Stimulated activated CD4-positive, alpha-beta T cell treated with anti-CD3 and anti-CD28 coated beads, Interleukin-15, amount 100 ng/mL, for 48 hours (primary cell): ENCODE measurements around the gene CIAO2B.
"Not testable (repeated sequence)": the region's sequence is repeated elsewhere in the genome, so short reads cannot be mapped to it uniquely, and the experiment has no call there.

ENCODE experiments used
- DNase-seq, 2 donors: peaks; one replicate each; pipeline ENCODE4 v3.0.0-alpha.2; 2020; ENCODE audit warnings: low read depth in 2 of 2

Gene CIAO2B

DNA sequence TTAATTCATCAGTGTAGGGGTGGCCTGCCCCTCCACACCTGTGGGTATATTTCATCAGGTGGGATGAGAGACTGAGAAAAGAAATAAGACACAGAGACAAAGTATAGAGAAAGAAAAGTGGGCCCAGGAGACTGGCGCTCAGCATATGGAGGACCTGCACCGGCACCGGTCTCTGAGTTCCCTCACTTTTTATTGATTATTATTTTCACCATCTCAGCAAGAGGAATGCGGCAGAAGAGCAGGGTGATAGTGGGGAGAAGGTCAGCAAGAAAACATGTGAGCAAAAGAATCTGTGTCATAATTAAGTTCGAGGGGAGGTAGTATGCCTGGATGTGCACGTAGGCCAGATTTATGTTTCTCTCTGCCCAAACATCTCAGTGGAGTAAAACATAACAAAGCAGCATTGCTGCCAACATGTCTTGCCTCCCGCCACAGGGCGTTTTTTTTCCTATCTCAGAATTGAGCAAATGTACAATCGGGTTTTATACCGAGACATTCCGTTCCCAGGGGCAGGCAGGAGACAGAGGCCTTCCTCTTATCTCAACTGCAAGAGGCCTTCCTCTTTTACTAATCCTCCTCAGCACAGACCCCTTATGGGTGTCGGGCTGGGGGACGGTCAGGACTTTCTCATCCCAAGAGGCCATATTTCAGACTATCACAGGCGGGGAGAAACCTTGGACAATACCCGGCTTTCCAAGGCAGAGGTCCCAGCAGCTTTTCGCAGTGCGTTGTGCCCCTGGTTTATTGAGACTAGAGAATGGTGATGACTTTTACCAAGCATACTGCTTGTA, 21.4 kb upstream of the CIAO2B start:
- DNase-seq: not testable (repeated sequence)

DNA sequence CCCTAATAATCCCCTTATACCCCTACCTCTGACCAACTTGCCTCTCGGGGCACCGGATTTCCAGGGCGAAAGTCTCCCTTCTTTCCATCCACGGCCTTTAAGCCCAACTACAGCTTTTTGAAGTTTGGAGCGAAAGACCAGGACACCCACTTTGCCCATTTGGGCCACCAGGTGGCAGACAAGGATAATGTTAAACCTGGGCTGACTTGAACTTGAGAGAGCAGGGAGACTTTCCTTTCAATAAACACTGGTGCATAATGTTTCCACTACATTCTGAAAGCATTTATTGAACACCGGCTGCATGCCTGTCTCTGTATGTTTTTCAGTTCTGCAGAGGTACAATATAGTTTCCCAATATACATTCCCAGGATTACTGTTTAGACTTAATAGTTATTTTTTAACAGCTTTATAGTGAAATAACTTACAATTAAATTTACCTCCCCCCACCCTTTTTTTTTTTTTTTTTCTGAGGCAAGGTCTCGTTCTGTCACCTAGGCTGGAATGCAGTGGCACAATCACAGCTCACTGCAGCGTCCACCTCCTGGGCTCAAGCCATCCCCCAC, 20.0 kb upstream of the CIAO2B start:
- DNase-seq: peak; percentile 63 to 71

DNA sequence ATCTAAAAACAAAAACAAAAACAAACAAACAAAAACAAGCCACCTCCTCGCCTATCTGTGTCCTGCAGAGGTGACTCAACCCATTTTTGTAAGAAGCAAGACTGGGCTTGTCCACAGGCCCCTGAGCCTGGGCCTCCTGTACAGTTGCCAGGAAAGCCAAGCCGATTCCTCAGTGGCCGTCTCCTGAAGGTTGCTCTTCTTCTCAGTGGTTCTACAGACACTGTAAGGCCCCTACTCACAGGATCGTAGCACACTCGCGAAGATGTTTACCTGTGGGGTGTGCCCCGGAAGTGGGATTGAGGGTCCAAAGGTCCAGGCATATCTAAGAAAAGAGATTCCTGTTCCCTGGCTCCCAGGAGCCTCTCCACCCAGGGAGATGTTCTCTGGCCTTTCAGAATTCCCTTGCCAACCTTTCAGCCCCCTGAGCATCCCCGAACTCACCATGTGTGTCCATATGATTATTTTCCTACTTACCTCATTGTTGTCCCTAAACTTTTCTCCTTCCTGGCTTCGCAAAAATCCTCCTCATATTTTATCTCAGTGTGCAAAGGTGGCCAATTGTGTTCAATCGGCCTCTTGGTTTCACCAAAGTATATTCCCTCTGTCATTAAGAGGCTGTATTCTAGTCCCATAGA, 19.4 kb upstream of the CIAO2B start:
- no peak for DNase-seq

DNA sequence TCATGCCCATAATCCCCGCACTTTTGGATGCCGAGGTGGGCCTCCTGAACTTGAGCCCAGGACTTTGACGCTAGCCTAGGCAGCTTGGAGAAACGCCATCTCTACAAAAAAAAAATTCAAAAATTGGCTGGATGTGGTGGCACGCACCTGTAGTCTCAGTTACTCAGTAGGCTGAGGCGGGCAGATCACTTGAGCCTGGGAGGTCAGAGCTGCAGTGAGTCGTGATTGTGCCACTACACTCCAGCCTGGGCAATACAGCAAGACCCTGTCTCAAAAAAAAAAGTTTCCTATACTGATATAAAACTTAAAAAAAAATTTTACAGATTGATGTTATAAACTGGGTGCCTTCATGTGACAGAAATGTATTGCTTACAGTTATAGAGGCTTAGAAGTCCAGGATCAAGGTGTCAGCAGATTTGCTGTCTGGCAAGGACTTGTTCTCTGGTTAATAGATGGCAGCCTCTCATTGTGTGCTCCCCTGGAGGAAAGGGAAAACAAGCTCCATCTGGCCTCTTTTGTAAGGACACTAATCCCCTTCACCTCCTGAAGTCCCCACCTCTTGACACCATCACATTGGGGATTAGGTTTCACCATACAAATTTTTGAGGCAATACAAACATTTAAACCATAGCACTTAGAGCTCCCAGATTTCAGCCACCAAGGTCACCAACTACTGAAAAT, 18.4 kb upstream of the CIAO2B start:
- DNase-seq: no peak

DNA sequence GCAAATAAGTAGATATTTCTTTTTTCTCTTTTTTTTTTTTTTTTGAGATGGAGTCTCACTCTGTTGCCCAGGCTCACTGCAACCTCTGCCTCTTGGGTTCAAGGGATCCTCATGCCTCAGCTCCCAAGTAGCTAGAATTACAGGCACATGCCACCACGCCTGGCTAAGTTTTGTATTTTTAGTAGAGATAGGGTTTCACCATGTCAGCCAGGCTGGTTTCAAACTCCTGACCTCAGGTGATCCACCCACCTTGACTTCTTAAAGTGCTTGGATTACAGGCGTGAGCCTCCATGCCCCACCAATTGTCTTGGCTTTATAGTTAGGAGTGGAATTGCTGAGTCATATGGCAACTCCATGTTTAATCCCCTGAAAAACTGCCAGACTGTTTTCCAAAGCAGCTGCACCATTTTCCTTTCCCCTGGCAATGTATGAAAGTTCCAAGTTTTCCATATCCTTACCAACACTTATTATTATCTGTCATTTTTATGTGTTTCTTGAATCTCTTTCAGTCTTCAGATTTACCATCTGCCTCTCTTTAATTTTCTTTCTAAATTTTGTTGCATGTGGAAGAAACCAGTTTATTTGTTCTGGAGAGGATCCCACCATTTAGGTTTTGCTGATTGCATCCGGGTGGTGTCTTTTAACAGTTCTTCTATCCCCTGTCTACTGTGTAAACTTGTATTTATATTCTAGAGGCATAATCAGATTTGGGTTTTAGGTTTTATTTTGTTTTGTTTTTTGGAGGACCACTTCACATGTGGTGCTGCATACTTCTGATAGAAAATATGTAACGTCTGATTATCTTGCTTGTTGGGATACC, 17.0 kb upstream of the CIAO2B start:
- no peak for DNase-seq

DNA sequence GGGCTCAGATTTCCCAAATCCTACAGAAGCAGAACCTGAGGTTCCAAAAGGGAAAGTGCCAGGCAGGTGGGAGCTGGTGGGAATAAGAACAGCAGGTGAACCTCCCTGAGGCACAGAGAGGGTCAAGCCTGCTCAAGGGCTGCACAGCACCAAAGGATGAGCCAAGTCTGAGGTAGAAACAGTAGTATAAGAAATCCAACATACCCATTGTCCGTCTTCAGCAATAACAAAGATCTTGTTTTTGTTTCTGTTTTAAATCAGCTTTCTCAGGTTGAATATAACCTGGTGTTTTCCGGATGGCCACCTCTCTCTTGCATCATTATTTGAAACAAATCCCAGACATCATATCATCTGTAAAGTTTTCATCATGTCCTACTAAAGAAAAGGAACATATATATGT, 16.2 kb upstream of the CIAO2B start:
- DNase-seq: no peak

DNA sequence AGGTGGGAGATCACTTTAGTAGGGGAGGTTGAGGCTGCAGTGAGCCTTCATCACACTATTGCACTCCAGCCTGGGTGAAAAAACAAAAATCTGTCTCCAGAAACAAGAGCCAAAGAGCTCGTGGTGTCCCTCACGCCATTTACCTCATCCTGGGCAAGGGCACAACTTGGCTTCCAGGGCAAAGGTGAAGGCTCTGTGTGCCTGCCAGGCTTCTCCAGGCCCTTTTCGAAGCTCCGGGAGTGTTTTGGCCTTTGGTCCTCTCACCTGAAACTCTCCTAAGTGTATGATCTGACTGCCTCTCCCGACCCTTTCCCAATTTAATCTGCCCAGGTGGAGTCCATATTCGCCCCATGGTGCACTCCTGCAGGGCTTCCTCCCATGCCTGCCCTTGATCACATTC, 15.3 kb upstream of the CIAO2B start:
- no peak for DNase-seq

DNA sequence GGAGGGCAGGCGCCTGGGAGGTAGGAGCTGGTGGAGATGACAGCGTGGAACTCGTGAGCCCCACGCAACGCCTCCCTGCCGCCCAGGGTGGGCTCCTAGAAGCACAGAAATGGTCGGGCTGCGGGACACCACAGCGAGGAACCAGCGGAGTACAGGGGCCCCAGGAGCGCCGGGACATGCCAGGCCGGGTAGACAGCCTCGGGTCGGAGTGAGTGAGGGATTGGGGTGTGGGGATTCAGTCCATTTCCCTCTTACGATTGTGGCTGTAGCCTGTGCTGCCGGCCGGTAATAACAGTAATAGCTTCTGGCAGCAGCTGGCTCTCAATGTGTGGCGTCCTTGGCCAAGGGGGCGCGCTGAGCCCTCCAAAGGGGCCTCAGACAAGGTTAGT, 14.6 kb upstream of the CIAO2B start:
- DNase-seq: no peak

DNA sequence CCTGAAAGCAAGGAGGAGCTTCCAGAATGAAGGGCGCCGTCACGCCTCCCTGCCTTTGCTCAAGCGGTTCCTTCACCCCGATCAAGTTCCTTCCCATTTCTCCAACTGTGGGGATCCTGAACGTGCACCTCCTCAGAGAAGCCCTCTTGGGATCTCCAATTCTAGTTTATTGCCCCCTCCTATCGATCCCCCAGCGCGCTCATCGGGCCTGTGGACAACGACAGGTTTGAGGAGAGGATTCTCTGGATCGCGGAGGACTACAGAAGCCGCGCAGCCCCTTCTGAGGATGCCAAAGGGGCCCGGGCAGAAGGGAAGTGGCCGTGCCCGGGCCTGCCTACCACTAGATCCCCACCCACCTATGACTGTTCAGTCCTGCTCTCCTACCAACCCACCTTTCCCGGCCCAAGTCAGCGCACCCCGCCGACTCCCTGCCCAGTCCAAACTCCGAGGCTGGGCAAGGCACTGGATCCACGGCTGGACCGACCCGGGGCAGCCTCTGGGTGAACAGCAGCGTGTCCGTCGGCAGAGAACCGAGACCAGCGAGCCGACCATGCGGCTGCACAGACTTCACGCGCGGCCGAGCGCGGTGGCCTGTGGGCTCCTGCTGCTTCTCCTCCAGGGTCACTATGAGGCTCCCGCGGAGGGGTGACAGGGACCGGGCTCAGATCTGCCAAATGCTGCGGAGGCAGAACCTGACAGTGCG, 14.1 kb upstream of the CIAO2B start:
- DNase-seq: no peak

DNA sequence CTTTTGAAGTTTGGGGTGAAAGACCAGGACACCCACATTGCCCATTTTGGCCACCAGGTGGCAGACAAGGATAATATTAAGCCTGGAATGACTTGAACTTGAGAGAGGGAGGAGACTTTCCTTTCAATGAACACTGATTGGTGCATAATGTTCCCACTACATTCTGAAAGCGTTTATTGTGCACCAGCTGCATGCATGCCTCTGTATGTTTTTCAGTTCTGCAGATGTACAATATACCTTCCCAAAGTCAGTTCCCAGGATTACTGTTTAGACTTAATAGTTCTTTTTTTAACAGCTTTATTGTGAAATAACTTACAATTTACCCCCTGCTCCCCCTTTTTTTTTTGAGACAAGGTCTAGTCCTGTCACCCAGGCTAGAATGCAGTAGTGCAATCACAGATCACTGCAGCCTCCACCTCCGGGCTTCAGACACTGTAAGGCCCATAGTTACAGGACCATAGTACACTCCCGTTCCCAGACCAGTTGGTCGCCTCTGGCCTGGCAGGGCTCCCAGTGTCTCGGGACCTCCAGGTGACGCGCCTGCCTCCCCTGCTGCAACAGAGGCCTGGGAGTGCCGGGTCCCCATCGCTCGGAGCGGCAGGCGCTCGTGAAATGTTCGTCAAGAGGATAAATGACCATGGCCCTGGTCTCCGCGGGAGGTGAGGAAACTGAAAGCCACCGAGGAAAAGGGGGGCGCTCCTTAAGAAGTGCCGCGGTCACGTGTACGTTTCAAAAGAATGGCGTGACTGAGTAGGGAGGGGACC, 13.3 kb upstream of the CIAO2B start:
- DNase-seq: peak; percentile 61 to 82

DNA sequence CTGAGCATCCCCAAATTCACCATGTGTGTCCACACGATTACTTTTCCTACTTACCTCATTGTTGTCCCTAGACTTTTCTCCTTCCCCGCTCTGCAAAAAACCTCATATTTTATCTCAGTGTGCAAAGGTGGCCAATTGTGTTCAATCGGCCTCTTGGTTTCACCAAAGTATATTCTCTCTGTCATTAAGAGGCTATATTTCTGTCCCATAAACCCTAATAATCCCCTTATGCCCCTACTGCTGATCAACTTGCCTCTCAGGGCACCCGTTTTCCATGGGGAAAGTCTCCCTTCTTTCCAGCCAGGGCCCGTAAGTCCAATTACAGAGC, 12.7 kb upstream of the CIAO2B start:
- DNase-seq: no peak

DNA sequence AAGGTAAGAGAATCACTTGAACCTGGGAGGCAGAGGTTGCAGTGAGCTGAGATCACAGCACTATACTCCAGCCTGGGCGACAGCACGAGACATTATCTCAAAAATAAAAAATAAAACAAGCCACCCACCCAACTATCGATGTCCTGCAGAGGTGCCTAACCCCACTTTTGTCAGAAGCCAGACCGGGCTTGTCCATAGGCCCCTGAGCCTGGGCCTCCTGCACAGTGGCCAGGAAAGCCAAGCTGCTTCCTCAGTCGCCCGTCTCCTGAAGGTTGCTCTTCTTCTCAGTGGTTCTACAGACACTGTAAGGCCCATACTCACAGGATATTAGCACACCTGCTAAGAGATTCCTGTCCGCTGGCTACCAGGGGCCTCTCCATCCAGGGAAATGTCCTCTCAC, 12.3 kb upstream of the CIAO2B start:
- no peak for DNase-seq

DNA sequence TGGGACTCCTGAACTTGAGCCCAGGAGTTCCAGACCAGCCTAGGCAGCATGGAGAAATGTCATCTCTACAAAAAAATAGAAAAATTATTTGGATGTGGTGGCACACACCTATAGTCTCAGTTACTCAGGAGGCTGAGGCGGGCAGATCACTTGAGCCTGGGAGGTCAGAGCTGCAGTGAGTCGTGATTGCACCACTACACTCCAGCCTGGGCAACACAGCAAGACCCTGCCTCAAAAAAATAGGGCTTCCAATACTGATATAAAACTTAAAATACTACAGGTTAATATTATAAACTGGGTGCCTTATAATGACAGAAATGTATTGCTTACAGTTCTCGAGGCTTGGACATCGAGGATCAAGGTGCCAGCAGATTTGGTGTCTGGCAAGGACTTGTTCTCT, 11.7 kb upstream of the CIAO2B start:
- no peak for DNase-seq

DNA sequence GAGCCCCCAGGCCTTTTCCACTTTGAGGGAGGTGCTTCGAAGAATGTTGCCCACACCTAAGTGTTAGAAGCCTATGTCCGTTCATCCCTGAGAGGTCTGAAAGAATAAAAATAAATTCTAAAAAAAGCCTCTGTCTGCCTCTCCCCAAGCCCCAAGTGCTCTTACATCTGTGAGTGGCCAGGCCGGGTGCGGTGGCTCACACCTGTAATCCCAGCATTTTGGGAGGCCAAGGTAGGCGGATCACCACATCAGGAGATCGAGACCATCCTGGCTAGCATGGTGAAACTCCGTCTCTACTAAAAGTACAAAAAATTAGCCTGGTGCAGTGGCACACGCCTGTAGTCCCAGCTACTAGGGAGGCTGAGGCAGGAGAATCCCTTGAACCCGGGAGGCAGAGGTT, 10.8 kb upstream of the CIAO2B start:
- DNase-seq: not testable (repeated sequence)

DNA sequence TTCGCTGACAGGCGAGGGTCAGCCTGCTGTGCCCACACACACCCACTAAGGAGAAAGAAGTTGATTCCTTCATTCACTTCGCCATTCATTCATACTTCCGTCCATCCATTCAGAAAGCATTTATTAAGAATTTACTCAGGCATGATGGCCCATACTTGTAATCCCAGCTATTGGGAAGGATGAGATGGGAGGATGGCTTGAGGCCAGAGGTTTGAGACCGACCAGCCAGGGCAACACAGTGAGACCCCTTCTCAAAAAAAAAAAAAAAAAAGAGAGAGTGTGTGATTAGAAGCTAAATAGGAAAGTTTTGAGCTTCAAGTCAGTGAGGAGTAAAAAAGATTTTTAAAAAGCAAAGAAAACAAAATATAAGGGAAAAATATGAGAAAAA, 9.8 kb upstream of the CIAO2B start:
- no peak for DNase-seq

DNA sequence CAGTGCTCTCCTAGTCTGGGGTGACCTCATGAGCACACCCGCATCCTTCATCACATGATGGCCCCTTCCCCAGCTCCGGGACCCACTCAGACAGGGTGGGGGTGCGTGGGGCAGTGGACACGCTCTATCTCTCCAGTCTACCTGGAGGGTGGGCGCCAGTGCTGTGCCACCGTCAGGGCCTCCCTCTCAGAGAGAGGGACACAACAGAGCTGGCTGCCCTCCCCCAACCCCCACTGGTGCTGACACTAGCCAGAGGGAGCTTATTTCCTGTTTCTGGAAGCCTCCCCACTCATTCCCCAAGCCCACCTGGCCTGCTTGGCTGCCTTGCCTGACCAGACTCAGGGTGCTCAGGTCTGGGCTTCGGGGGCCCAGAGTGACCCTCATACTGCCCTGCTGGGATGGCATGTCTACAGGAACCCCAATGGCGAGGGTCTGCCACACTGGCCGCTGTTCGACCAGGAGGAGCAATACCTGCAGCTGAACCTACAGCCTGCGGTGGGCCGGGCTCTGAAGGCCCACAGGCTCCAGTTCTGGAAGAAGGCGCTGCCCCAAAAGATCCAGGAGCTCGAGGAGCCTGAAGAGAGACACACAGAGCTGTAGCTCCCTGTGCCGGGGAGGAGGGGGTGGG, 9.3 kb upstream of the CIAO2B start:
- no peak for DNase-seq

DNA sequence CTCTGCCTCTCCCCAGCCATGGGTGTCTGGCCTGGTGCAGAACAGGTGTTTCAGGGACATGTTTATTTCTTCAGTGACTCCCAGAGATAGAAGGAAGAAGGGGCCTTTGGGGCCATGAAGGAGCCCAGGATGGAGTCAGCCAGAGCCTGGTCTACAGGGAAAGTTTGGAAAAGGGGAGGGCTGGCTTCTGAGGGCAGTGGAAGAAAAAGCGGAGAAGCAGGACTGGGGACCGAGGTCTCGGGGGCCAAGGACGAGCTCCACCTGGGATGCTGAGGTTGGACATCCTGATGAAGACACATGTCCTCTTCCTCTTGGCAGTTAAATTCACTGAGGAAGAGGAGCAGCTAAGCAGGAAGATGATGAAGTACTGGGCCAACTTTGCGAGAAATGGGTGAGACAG, 8.8 kb upstream of the CIAO2B start:
- no peak for DNase-seq

DNA sequence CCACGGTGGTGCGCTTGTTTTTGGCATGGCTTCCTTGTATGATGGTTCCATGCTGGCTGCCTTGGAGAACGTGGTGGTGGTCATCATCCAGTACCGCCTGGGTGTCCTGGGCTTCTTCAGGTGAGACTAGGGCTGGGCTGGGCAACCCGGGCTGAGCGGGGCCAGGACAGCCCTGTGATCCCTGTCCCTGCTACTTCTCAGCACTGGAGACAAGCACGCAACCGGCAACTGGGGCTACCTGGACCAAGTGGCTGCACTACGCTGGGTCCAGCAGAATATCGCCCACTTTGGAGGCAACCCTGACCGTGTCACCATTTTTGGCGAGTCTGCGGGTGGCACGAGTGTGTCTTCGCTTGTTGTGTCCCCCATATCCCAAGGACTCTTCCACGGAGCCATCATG, 6.0 kb upstream of the CIAO2B start:
- no peak for DNase-seq

DNA sequence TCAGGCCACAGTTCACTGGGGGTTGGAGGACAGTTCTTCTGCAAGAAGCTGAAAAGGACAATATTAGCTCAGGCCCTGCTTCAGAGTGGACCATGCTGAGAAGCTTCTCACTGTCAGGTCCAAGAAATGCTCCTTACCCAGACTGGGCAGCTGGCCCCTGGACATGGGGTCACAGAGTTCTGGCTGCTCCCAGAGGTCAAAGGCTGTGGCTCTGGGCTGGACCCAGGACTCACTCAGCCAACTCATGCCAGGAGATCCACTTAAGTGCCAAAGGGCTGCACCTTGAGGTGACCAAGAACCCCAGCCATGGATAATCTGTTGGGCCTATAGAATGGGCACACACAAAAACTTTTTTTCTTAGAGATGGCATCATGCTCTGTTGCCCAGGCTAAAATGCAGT, 5.2 kb upstream of the CIAO2B start:
- no peak for DNase-seq

DNA sequence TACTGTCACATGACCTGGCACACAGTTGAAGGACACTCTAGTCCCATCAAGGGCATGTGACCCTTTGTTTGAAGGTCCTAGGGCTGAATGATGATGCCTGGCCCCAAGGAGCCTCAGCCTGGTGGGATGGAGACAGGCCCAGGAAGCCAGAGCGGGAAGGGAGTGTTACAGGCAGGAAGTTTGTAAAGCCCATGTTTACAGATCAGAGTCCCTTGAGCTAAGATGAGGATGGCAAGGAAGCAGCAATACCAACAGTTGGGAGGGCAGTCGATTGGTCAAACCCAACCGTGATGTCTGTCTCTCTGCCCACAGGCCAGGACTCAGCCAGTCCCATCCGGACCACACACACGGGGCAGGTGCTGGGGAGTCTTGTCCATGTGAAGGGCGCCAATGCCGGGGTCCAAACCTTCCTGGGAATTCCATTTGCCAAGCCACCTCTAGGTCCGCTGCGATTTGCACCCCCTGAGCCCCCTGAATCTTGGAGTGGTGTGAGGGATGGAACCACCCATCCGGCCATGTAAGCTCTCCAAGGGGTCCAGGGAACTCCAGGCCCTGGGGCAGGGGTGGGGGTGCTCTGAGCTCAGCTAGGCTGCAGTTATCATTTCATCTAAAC, 3.6 kb upstream of the CIAO2B start:
- DNase-seq: no peak
